GM20431 (cell line): ENCODE measurements around the gene NAV2.

Experiments used
- in situ Hi-C: fragments of 300-500 bp; cut with MseI, MboI; formaldehyde crosslinking; loops from one replicate; pipeline ENCODE4 v1.15.0; 2020; ENCODE audit warnings: low sequenced_read_pairs; ENCODE audit not compliant: unreplicated experiment

Gene NAV2

GRCh38 chr11:19929655-19930054 is 217.0 kb downstream of the NAV2 start:
- in situ Hi-C loops: no loop called here

- in situ Hi-C loops: no loop called here
Observed at GRCh38 chr11:19931141-19931770, 218.6 kb downstream of the NAV2 start.

GRCh38 chr11:19931771-19932369 is 219.2 kb downstream of the NAV2 start:
- in situ Hi-C loops: no loop called here

GRCh38 chr11:19933132-19933735 is 220.6 kb downstream of the NAV2 start:
- in situ Hi-C loops: no loop called here

- in situ Hi-C loops: no loop called here
Observed at GRCh38 chr11:19933801-19934488, 221.3 kb downstream of the NAV2 start.

GRCh38 chr11:19934828-19935259 is 222.2 kb downstream of the NAV2 start:
- in situ Hi-C loops: no loop called here

- in situ Hi-C loops: no loop called here
Observed at GRCh38 chr11:19935507-19935906, 222.9 kb downstream of the NAV2 start.

- in situ Hi-C loops: no loop called here
Observed at GRCh38 chr11:19936461-19936860, 223.8 kb downstream of the NAV2 start.

- in situ Hi-C loops: no loop called here
Observed at GRCh38 chr11:19938169-19938856, 225.7 kb downstream of the NAV2 start.

- in situ Hi-C loops: no loop called here
Observed at GRCh38 chr11:19938866-19939265, 226.2 kb downstream of the NAV2 start.

- in situ Hi-C loops: no loop called here
Observed at GRCh38 chr11:19939415-19939929, 226.8 kb downstream of the NAV2 start.

- in situ Hi-C loops: loop anchor here (10.0 kb wide), 1 partner anchor 184 kb away; no protein-coding TSS in a partner anchor
Observed at GRCh38 chr11:19940831-19941230, 228.2 kb downstream of the NAV2 start.

GRCh38 chr11:19946681-19947080 is 234.0 kb downstream of the NAV2 start:
- in situ Hi-C loops: loop anchor here (10.0 kb wide), 1 partner anchor 178 kb away; no protein-coding TSS in a partner anchor

GRCh38 chr11:19947537-19948114 is 235.0 kb downstream of the NAV2 start:
- in situ Hi-C loops: loop anchor here (10.0 kb wide), 1 partner anchor 177 kb away; no protein-coding TSS in a partner anchor

GRCh38 chr11:19949606-19950005 is 237.0 kb downstream of the NAV2 start:
- in situ Hi-C loops: loop anchor here (10.0 kb wide), 1 partner anchor 175 kb away; no protein-coding TSS in a partner anchor

- in situ Hi-C loops: no loop called here
Observed at GRCh38 chr11:19951558-19952115, 239.0 kb downstream of the NAV2 start.

- in situ Hi-C loops: no loop called here
Observed at GRCh38 chr11:19952116-19952605, 239.5 kb downstream of the NAV2 start.

GRCh38 chr11:19952911-19953310 is 240.3 kb downstream of the NAV2 start:
- in situ Hi-C loops: no loop called here

GRCh38 chr11:19953336-19953735 is 240.7 kb downstream of the NAV2 start:
- in situ Hi-C loops: no loop called here
